SKM-1 treated with dmso at 0.1 percent for 144 hours (cell line): ENCODE results near the gene ZDHHC15.
"Not testable (repeated sequence)": the region's sequence is repeated elsewhere in the genome, so short reads cannot be mapped to it uniquely, and the experiment has no call there.

ENCODE experiments used
- DNase-seq: peaks from one replicate; lab custom pipeline; 2025; ENCODE audit not compliant: unreplicated experiment; lab: John Stamatoyannopoulos, UW

The ZDHHC15 gene, protein sequence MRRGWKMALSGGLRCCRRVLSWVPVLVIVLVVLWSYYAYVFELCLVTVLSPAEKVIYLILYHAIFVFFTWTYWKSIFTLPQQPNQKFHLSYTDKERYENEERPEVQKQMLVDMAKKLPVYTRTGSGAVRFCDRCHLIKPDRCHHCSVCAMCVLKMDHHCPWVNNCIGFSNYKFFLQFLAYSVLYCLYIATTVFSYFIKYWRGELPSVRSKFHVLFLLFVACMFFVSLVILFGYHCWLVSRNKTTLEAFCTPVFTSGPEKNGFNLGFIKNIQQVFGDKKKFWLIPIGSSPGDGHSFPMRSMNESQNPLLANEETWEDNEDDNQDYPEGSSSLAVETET

DNA sequence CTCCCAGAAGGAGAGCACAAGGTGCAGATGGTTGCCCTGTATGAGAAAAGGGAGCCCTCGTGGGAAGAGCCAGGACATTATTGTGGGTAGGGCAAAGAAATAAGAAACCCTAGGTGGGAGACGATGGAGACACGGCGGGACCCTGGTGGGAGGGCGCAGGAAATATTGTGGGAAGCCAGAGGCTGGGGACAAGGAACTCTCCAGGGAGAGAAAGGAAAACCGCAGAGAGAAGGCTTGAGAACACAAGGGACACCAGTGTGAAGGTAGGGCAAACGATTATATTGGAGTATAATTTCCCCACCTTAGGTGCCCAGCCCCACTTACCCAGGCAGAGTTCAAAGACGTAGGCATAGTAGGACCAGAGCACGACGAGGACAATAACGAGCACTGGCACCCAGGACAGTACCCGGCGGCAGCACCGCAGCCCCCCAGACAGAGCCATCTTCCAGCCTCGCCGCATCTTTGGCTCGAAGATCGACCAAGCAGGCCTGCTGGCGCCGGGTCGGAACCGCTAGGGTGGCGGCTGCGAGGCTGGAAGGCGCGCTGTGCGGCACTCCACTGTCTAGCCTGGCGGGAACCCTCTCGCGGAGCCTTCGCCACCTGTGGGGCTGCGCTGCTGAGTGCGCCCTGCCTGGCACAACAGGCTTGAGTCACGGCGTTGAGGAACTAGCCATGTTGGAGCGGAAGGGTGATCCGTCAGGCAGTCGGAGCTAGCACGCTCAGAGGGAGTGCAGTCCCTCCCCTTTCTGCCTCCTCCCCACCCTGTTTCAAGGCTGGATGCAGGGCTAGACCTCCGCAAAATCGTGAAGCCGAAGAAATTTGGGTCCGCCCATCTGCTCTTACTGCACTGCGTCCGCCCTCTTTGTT is at the start of gene ZDHHC15:
Gene ZDHHC15, minus strand, starts transcription at position 473 of the 867 bp plus-strand sequence. Its CDS starts 13 bp downstream, at position 460.
- DNase-seq, result no peak

DNA sequence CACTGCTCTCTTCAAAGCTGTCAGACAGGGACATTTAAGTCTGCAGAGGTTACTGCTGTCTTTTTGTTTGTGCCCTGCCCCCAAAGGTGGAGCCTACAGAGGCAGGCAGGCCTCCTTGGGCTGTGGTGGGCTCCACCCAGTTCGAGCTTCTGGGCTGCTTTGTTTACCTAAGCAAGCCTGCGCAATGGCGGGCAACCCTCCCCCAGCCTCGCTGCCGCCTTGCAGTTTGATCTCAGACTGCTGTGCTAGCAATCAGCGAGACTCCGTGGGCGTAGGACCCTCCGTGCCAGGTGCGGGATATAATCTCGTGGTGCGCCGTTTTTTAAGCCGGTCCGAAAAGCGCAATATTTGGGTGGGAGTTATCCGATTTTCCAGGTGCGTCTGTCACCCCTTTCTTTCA is 37.7 kb upstream of the ZDHHC15 start:
- DNase-seq, result not testable (repeated sequence)

DNA sequence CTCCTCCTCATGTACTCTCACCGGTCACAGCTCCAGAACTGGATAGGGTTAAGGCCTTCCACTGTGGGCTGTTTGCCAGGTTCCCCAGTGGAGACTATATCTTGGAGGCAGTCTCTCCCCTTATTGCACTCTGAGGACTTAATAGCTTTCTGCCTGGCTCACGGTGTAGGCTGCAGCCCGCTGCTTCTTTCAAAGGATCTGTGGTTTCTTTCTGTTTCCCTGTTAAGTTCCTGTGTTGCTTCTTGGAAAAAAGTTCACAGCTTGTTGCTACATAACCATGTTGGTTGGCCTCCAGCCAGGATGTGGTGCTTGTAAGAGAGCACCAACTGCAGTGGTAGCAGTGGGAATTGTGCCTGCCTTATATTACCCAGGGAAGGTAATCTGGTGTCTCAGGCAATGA is 24.9 kb upstream of the ZDHHC15 start:
- DNase-seq, result peak; percentile 4

DNA sequence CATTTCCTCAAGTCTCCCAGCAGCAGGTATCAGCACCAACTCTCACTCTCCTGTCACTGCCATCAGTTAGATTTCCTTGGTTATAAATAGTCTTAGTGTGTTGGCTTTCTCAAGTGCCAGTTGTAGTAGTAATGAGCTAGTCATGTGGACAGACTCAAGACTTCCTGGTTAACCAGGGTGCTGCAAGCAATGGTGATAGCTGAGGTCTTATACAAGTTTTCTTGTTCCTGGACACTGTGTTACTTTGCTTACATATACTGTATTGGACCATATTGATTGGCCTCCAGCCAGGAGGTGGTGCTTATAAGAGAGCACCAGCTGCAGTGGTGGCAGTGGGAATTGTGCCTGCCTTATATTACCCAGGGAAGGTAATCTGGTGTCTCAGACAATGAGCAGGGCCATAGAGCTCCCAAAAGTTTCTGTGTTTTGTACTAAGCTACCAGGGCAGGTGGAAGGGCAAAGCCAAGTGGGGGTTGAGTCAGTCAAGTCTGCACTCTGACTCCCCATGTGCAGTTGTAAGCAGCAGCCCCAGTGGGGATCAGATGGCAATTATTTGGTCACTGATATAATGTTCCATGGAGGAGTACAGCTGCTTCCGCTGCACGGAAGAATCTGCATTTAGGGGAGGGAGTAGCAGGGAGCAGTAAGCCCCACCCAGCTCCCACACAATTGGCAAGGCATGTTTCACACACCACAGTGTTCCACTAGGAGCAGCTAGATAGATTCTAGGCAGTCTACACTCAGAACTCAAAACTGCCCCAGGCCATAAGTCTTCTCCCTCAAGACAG is 24.1 kb upstream of the ZDHHC15 start:
- no peak for DNase-seq

DNA sequence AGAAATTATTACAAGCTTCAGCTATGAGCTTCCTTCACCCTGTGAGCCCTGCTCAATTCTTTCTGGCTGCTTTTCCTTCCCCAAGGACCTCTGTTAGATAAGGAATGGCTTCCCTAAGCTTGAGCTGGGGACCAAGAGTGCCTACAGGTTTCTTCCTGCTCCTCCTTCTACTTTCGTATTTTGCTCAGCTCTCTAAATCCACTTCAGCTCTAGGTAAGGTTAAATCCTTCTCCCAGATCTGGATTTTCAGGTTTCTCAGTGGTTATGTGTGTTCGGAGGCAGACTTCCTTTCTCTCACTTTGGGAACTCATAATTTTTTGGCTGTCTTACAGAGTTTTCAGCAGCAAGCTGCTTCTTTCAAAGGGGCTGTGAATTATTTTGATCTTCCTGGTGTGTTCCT is 21.9 kb upstream of the ZDHHC15 start:
- DNase-seq, result no peak

DNA sequence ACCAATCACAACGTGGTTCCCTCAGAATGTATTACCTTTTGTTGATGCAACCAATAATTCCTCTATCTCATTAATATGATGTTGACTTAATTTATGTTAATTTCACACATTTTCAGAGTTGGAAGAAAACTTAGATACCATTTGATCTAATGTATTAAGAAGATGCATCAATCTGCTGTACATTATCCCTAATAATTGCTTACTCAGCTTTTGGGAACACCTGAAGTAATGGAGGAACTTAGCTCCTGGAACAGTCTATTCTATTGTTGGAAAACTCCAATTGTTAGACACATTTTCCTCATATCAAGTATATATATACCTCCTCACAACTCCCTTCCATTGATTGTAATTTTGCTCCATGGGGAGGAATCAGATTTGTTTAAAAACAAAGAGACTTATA is 38.9 kb downstream of the ZDHHC15 start:
- DNase-seq, result no peak

DNA sequence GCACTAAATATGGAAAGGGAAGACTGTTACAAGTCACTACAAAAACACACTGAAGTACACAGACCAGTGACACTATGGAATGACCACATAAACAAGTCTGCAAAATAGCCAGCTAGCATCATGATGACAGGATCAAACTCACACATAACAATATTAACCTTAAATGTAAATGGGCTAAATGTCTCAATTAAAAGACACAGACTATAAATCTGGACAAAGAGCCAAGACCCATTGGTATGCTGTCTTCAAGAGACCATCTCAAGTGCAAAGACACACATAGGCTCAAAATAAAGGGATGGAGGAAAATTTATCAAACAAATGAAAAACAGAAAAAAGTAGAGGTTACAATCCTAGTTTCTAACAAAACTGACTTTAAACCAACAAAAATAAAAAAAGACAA is 61.1 kb downstream of the ZDHHC15 start:
- DNase-seq, result not testable (repeated sequence)

DNA sequence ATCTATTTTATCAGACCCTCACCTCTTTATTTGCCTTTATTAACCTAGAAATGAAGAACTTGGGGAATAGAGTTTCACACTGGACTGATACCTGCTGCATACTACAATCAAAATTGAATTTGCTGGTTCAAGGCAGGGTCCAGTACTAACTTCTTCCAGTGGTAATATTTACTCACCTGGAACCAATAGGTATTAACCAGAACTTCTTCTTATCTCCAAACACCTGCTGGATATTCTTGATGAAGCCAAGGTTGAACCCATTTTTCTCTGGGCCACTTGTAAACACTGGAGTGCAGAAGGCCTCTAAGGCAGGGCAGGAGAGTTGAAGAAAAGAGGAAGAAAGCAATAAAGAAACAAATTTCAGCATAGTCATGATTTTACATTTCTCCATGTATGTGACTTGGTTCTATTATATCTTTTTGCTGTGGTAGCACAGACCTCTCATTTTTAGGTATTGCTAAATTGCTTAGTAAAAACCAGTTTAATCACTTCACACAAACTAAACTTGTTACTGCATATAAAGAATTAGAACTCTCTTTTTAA is 101.1 kb downstream of the ZDHHC15 start:
- no peak for DNase-seq

DNA sequence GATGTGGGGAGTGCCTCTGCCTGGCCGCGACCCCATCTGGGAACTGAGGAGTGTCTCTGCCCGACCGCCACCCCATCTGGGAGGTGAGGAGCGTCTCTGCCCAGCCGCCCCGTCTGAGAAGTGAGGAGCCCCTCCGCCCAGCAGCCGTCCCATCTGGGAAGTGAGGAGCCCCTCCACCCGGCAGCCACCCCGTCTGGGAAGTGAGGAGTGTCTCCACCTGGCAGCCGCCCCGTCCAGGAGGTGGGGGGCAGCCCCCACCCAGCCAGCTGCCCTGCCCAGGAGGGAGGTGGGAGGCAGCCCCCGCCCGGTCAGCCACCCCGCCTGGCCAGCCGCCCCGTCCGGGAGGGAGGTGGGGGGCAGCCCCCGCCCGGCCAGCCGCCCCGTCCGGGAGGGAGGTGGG is 115.7 kb downstream of the ZDHHC15 start:
- not testable (repeated sequence) for DNase-seq

DNA sequence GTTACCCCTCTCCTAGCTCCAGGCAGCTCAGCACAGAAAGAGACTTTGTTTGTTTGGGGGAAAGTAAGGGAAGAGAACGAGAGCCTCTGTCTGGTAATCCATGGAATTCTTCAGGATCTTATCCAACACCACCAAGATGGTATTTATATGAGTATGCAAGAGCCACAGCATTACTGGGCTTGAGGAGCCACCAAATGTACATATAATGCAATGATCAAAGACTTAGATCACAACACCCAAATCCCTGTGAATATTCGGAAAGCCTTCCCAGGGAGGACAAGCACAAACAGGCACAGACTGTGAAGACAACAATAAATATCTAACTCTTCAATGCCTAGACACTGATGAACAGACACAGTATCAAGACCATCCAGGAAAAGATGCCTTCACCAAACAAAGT is 132.4 kb downstream of the ZDHHC15 start:
- DNase-seq, result no peak

DNA sequence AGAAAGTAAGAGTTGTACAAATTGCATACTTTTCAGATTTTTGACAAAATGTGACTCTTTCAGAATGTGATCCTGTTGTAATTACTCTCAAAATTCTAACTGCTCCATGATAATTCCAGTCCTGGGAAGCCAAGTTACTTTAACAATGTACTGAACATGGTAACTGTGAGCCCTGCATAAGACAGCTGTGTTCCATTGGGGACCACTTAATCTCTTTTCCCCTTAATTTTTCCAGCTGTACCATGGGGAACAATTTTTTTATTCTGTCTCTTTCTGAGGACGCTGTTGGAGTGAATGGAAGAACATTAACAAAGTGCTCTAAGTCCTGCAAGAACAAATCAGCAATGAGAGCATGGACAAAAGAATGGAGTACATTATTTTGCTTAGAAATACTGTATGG is 153.1 kb downstream of the ZDHHC15 start:
- DNase-seq, result no peak

DNA sequence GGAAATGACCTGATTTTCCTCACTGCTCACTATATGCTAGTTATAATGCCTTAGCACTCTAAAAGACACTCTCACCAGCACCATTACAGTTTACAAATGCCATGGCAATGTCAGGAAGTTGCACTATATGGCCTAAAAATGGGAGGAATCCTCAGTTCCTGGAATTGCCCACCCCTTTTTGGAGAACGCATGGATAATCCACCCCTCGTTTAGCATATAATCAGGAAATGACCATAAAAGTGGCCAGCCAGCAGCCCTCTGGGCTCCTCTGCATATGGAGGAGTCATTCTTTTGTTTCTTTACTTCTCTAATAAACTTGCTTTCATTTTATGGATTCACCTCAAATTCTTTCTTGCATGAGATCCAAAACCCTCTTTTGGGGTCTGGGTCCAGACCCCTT is 156.0 kb downstream of the ZDHHC15 start:
- no peak for DNase-seq

DNA sequence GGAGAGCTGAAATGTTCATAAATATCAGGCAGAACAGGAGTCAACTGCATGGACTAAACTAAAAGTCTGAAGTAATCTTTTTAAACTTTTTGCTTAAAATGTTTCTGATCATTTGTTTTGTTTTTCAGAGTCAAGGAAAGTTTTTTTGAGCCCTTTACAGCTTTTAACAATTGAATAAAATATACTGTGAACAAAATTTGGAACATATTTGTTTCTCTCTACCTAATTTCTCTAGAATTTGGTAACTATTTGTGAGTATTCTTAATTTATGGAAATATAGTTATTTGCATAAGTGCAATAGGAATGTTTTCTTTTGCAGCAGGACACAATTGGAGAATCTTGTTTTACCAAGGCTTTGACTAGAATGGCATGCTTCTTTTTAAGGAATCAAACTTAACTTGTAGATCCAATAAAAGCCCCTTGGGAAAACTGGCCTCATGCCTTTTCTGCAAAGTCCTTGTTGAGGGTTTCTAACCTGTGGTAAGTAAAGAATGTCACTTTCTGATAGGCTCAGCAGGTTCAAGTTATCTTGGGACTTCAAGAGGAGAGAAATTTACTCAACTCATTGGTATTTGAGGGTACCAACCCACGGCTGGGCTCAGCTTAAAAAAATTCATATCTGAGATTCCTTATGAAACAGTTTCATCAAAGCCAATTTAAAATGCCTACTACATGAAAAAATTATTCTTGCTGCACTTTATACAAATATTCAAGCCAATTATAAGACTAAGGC is 157.4 kb downstream of the ZDHHC15 start:
- DNase-seq, result no peak

DNA sequence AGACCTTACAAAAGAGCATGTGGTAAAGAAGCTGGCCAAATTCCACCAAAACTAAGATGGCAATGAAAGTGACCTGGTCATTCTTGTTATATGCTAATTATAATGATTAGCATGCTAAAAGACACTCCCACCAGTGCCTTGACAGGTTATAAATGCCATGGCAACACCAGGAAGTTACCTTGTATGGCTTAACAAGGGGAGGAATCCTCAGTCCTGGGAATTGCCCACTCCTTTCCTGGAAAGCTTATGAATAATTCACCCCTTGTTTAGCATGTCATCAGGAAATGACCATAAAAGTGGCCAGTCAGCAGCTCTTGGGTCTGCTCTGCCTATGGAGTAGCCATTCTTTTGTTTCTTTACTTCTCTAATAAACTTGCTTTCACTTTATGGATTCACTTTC is 161.0 kb downstream of the ZDHHC15 start:
- DNase-seq, result no peak

DNA sequence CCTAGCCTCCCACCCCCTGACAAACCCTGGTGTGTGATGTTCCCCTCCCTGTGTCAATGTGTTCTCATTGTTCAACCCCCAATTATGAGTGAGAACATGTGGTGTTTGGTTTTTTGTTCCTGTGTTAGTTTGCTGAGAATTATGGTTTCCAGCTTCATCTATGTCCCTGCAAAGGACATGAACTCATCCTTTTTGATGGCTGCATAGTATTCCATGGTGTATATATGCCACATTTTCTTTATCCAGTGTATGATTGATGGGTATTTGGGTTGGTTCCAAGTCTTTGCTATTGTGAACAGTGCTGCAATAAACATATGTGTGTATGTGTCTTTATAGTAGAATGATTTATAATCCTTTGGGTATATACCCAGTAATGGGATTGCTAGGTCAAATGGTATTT is 174.2 kb downstream of the ZDHHC15 start:
- not testable (repeated sequence) for DNase-seq

DNA sequence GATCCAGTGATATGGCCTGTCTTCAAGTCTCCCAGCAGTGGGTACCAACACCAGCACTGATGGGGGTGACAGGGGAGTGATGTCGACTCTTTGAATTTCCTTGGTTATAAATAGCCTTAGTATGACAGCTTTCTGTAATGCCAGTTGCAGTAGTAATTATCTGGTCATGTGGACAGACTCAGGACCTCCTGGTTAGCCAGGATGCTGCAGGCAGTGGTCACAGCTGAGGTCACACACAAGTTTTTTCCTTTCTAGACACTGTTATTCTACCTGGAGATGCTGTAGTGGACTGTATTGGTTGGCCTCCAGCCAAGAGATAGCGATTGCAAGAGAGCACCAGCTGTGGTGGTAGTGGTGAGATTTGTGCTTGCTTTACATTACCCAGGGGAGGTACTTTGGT is 185.3 kb downstream of the ZDHHC15 start:
- no peak for DNase-seq

DNA sequence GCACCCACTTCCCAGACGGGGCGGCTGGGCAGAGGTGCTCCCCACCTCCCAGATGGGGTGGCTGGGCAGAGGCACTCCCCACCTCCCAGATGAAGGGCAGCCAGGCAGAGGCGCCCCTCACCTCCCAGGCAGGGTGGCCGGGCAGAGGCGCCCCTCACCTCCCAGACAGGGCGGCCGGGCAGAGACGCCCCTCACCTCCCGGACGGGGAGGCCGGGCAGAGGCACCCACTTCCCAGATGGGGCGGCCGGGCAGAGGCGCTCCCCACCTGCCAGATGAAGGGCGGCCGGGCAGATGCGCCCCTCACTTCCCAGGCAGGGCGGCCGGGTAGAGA is 187.7 kb downstream of the ZDHHC15 start:
- DNase-seq, result no peak

DNA sequence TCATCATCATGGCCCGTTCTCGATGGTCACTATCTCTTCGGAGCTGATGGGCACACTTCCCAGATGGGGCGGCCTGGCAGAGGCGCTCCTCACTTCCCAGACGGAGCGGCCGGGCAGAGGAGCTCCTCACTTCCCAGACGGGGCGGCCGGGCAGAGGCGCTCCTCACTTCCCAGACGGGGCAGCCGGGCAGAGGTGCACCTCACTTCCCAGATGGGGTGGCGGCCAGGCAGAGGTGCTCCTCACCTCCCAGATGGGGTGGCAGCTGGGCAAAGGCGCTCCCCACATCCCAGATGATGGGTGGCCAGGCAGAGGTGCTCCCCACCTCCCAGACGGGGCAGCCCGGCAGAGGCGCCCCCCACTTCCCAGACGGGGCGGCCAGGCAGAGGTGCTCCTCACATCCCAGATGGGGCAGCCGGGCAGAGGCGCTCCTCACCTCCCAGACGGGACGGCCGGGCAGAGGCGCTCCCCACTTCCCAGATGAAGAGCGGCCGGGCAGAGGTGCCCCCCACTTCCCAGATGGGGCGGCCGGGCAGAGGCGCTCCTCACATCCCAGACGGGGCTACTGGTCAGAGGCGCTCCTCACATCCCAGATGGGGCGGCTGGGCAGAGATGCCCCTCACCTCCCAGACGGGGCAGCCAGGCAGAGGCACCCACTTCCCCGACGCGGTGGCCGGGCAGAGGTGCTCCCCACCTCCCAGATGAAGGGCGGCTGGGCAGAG is 188.3 kb downstream of the ZDHHC15 start:
- DNase-seq, result not testable (repeated sequence)

DNA sequence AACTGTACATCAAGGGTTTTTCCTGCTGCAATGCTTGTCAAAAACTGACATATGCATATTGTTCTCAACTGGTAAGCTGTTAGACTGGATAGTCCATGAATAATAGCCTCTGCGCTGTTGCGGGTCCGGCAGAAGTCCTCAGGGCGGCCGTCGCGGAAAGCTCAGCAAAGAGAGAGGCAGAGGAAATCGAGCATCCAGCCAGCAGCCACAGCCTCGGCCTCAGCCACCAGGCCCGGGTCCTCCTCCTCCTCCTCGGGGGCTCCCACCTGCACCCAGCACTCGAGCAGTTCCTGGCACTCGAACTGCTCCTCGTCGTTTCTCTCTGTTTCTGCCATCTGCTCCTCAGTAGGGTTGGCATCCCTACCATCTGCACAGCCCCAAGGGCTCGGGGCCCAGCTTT is 195.2 kb downstream of the ZDHHC15 start:
- no peak for DNase-seq
